GM21526 (cell line): ENCODE data around the gene ALDH1L1.

Experiments used
- ATAC-seq: cut with Tn5 transposase; IDR thresholded peaks from one replicate; pipeline ENCODE4 v1.9.1; 2021; ENCODE audit warnings: moderate library complexity; ENCODE audit not compliant: unreplicated experiment, low FRiP score

Gene ALDH1L1

DNA sequence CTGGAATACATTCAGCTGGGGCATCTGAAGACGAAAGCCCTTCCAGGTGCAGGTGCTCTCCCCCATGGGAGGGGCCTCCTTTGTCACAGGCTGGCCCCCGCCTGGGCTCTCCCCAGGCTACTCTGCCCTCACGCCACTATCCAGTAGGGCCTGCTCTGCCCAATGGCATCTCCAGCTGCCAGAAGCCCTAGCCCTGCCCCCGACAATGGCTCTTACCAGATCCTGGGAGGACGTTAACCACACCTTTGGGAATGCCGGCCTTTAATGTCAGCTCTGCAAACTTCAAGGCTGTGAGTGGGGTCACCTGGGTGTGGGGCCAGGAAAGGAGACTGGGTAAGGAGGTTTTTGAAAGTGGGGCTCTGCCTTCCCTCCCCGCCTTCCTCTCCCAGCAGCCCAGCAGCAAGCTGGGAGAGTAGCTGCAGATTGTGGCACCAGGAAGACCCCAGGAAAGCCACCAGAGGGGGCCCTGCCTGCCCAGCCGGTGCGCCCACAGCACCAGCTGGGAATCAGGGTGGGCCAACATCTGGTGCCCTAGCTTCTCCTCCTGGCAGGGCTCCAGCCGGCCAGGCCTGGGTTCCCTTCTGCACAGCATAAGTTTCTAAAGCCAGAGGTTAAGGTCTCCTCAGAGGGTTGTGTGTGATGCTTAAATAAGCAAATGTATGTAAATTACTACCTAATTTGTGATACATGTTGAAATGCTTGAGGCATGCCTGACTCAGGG is 56.1 kb downstream of the ALDH1L1 start:
- ATAC-seq, result no peak

- ATAC-seq, result no peak
Observed at GRCh38 chr3:126121632-126122031, 58.8 kb downstream of the ALDH1L1 start.

GRCh38 chr3:126121074-126121473 is 59.3 kb downstream of the ALDH1L1 start:
- ATAC-seq, result no peak

- ATAC-seq, result no peak
Observed at GRCh38 chr3:126119976-126120375, 60.4 kb downstream of the ALDH1L1 start.

DNA sequence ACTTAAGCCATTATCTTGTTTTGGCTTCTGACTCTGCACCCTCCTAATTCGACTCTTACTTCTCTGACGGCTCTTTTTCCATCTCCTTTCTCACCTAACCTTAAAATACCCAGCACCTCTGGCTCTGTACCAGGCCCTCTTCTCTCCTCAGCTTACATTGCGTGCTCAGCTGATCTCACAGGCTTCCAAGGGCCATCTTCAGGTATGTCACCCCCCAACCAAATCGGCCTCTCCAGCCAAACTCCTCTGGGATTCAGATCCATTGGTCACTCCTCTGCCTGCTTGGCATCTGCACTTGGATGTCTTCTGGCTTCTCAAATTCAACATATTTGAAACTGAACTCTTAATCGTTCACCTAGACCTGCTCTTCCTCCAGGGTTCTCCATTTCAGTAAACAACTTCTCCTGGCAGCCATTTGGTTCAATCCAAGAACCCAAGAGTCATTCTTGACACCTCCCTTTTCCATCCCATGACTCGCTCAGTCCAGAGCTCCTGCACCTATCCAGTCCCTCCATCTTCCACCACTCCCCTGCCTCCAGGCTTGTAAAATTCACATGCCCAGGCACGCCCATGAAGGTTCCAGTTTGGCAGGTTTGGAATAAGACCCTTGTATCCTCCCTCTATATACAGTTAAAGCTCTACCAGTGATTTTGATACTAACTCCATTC is 61.2 kb downstream of the ALDH1L1 start:
- ATAC-seq, result no peak

GRCh38 chr3:126118591-126118990 is 61.8 kb downstream of the ALDH1L1 start:
- no peak for ATAC-seq

DNA sequence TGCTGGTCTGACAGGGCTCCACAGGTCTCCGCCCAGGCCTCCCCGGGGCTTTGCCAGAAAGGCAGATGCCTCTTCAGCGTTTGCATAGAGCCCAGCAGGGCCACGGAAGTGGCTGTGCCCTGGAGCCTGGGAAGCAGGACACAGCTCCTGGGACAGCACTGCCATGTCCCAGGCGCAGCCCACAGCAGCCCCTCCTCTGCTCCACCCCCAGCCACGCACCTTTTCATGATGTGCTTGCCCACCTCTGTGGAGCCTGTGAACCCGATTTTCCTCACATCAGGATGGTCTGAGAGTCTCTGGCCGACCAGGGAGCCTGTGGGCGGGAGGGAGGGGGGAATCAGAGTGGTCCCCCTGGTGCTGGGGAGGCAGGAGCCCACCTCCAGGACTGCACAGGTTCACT is 62.6 kb downstream of the ALDH1L1 start:
- ATAC-seq, result no peak

GRCh38 chr3:126117212-126117611 is 63.2 kb downstream of the ALDH1L1 start:
- ATAC-seq, result no peak

GRCh38 chr3:126116526-126116925 is 63.9 kb downstream of the ALDH1L1 start:
- no peak for ATAC-seq

DNA sequence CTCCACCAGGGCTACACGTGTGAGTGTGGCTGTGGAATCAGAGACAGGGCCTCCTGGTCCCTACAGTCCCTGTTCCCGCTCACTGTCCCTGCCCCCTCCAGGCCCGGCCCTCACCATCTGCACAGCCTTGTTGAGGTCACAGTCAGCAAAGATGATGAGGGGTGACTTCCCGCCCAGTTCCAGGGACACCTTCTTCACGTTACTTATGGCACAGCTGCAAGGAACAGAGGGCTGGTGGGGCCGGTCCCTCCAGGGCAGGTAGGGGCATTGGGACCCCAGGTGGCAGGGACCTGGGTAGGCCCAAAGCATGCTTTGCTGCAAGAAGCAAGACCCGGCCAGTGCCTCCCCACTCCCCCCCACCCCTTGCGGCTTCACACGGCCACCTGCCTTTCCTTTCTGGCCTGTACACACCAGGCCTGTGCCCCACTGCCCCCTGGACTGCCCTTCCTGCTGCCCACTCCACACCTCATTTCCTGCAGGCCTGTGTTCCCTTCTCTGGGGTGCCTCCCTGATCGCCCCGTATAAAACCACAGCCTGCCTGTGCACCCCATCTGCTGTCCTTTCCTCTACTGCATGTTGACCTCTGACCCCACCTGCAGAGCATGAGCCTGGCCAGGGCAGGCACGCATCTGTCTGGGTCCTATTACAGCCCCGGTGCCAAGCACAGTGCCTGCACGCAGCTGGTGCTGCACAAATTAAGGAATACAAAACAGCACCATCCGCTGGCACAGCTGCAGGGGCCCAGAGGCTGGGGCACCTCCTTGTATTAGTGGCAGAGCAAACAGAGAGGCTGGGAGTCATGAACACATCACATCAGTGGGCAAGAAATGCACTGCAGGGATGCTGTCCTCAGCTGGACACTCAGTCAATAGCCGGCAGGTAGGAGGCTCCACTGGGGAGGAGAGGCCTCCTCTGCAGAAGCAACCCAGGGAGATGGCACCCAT is 65.7 kb downstream of the ALDH1L1 start:
- no peak for ATAC-seq

- ATAC-seq, result no peak
Observed at GRCh38 chr3:126113733-126114442, 66.5 kb downstream of the ALDH1L1 start.

DNA sequence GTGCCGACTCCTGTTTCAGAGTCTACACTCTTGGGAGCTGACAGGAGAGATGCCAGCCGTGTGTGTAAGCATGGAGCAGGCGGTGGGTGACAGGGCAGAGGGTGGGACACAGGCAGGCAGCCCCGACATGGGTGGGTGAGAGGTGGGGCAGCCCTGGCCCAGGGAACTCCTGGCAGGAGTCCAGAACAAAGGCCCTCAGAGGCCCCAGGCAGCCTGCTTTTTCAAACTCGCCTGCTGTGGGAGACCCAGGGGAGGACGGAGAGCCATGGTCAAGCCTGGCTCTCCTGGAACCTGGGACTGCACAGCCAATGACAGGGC is 67.2 kb downstream of the ALDH1L1 start:
- no peak for ATAC-seq

DNA sequence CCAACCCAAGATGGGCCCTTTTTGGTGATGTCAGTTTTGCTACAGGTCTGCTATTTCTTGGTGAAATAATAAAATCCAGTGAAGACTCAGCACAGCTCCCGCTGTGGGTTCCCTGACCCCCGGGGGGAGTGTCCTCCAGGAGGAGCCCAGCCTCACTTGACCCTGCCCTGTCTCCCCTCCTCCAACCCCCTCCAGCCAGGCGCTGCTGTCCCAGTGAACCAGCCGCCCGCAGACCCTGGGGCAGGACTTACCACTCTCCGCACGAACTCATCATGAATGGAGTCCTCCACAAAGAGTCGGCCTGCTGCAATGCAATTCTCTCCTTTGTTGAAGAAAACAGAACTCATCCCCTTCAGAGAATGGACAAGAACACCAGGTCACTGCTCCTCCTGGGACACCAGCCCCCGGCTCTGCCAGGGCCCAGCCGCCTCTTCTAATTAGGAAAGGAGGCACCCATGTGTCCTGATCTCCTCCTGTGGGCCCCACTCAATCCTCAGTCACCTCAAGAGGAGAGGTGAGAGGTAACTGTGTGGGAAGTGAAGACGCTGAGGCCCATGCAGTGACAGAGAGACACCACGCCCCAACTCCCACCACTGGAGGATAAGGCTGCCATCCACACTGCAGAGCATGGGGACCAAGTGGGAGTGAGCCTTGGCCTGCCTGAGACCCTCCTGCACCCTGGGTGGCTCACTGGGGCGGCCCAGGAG is 67.7 kb downstream of the ALDH1L1 start:
- ATAC-seq, result no peak

- no peak for ATAC-seq
Observed at GRCh38 chr3:126111566-126112475, 68.6 kb downstream of the ALDH1L1 start.

DNA sequence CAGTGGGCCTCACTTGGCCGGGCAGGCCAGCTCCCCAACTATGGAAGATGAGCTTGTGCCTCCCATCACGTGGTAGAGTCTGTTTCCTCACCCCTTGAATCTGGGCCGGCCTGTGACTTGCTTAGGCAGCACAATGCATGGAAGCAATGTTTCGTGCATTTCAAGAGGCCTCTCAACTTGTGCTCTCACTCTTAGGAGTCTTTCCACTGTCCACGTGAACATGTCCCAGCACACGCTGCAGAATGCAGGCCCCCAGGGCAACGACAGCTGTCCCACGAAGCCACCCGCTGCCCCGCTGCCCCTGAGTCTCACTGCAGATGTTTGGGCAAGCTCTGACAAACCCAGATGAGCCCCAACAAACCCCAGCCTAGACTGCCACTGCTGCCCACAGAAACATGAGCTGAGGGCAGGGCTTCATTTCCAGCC is 69.2 kb downstream of the ALDH1L1 start:
- no peak for ATAC-seq

DNA sequence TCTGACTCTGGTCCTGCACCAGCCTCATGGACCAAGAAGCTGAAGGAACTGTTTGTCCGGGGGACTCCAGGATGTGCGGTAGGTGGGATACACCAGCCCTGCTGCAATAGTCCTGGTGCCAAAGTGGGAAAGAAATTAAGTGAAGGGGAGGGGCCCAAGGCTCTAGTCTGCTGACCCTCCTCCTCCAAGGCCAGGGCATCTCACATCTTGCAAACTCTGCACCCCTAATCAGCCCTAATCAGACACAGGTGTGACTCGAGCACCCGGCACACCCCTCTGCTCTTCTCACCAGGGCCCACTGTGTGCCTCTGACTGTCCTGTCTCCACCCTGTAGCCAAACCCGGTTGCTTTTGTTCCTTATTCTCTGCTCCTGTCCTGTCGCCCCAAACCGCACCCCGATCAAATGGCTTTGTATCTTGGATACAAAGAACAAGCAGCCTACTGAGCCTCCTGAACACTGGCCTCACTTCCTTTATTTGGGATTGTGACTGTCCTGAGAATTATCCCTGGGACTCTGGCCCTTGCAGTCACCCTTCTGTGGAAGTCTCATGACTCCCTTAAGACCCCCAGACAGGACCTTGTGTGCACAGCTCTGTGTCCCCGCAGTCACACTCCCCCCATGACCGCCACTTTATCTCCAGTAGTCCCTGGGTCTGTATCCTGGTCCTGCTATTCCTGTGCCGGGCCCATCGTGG is 69.8 kb downstream of the ALDH1L1 start:
- no peak for ATAC-seq

DNA sequence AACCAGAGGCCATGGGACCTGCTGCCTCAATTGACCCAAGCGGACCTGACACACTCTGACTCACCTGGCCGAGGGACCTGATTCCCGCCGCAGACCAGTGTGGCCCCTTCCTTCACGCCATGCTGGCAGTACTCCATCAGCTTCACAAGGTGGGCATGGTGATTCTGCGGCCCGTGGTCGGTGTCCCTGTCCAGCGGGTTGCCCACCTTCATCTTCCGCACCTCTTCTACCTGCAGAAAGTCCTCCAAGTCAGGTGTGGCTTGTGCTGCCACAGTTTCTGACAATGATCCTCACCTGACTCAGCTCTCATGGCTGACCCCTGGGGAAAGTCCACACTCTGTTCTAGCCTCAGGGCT is 70.5 kb downstream of the ALDH1L1 start:
- ATAC-seq, result no peak

DNA sequence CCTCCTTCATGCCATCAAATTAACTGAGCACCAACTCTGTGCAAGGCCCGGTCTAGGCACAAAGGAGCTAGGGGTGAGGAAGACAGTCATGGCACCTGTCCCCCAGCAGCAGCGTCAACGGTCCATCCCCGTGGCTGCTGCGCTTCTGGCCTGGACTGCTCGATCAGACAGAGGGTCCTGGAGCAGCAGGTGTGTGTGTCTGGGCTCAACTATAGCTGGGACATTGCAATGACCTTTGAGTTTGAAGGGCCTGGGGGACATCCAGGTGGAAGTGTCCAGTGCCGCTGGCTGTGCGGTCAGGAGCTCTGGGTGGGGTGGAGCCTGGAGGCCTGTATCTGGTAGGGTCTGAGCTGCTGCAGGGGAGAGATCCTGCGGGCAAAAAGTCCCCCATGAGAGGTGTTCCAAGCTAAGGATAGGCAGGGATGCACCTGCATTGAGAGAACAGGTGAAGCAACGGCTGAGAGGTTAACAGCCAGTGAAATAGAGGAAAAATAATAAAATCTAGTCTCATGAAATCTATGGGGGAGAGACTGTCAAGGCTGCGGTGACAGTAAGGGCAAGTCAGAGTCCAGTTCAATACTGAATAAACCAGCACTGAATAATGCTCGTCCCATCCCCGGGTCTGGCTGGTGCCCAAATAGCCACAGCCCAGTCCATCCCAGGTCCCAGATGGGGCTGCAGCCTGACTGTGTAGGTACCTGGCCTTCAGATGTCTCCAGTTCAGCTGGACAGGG is 71.1 kb downstream of the ALDH1L1 start:
- ATAC-seq, result no peak
